ENCODE results near the gene IRAK1.

Gene IRAK1

GRCh38 chrX:154019633-154020528 lies at the start of gene IRAK1:
IRAK1 (minus strand) TSS chrX:154019902; CDS start chrX:154019812, 90 bp downstream.
- ATAC-seq, result peak; percentile 50
- TF ChIP-seq GLIS3 (CRISPR knock-in tag; IDR thresholded peaks at IDR 0.05), result no peak

GRCh38 chrX:154068560-154068959 lies 48.9 kb upstream of the IRAK1 start:
- no peak for ATAC-seq
- no peak for TF ChIP-seq GLIS3 (CRISPR knock-in tag; IDR thresholded peaks at IDR 0.05)
- TF ChIP-seq RARB (CRISPR knock-in tag; IDR thresholded peaks at IDR 0.05), result no peak
- TF ChIP-seq ZFP3 (CRISPR knock-in tag; IDR thresholded peaks at IDR 0.05), result no peak
- TF ChIP-seq OSR1 (CRISPR knock-in tag; IDR thresholded peaks at IDR 0.05), result no peak
- TF ChIP-seq TSHZ2 (CRISPR knock-in tag; IDR thresholded peaks at IDR 0.05), result no peak
- TF ChIP-seq ZFP30 (CRISPR knock-in tag; IDR thresholded peaks at IDR 0.05), result no peak
- TF ChIP-seq PPARA (CRISPR knock-in tag; IDR thresholded peaks at IDR 0.05; ENCODE audit: borderline replicate concordance), result no peak
- no peak for TF ChIP-seq TOX (CRISPR knock-in tag; IDR thresholded peaks at IDR 0.05; ENCODE audit: borderline replicate concordance)

- TF ChIP-seq ZFP3 (CRISPR knock-in tag; IDR thresholded peaks at IDR 0.05) (no peak), TOX (CRISPR knock-in tag; IDR thresholded peaks at IDR 0.05; ENCODE audit: borderline replicate concordance) (no peak), SNAI2 (CRISPR knock-in tag; IDR thresholded peaks at IDR 0.05) (no peak), CSRNP3 (CRISPR knock-in tag; IDR thresholded peaks at IDR 0.05) (no peak), ZNF8 (CRISPR knock-in tag; IDR thresholded peaks at IDR 0.05) (no peak), TSHZ2 (CRISPR knock-in tag; IDR thresholded peaks at IDR 0.05) (no peak), TCF4 (CRISPR knock-in tag; IDR thresholded peaks at IDR 0.05; ENCODE audit: borderline replicate concordance) (no peak), ARNTL (CRISPR knock-in tag; IDR thresholded peaks at IDR 0.05; ENCODE audit: borderline replicate concordance, low read depth) (no peak), CSDC2 (CRISPR knock-in tag; IDR thresholded peaks at IDR 0.05) (no peak), POU6F1 (CRISPR knock-in tag; IDR thresholded peaks at IDR 0.05; ENCODE audit: borderline replicate concordance, low read depth) (no peak), ZNF565 (CRISPR knock-in tag; conservative IDR thresholded peaks at IDR 0.05; ENCODE audit: low read depth) (no peak), ZC3H10 (CRISPR knock-in tag; IDR thresholded peaks at IDR 0.05) (no peak), OSR1 (CRISPR knock-in tag; IDR thresholded peaks at IDR 0.05) (no peak), ZNF70 (CRISPR knock-in tag; IDR thresholded peaks at IDR 0.05) (no peak), RARB (CRISPR knock-in tag; IDR thresholded peaks at IDR 0.05) (no peak)
- no peak for ATAC-seq
These were observed 45.1 kb upstream of the IRAK1 start for GRCh38 chrX:154064637-154065435.

All from SK-N-SH treated with all-trans-retinoic acid at 6 μM for 48 hours (cell line).